ENCODE data around the gene AGBL1.

- TF ChIP-seq CTCF (IDR thresholded peaks at IDR 0.05; ENCODE audit: borderline replicate concordance, extremely low read depth, low read length, poor library complexity, severe bottlenecking) (no peak), EZH2 (IDR thresholded peaks at IDR 0.05; ENCODE audit: borderline replicate concordance, low read depth, low read length, severe bottlenecking) (no peak)
Measured at GRCh38 chr15:86810329-86810728, 730.7 kb downstream of the AGBL1 start.

Measured in DND-41 (cell line).